ENCODE data around the gene SIX6.
"Not testable (repeated sequence)": the region's sequence is repeated elsewhere in the genome, so short reads cannot be mapped to it uniquely, and the experiment has no call there.

The SIX6 gene
- total RNA-seq = 0 to 0.07 (median 0) reads per million in 18 experiments

DNA sequence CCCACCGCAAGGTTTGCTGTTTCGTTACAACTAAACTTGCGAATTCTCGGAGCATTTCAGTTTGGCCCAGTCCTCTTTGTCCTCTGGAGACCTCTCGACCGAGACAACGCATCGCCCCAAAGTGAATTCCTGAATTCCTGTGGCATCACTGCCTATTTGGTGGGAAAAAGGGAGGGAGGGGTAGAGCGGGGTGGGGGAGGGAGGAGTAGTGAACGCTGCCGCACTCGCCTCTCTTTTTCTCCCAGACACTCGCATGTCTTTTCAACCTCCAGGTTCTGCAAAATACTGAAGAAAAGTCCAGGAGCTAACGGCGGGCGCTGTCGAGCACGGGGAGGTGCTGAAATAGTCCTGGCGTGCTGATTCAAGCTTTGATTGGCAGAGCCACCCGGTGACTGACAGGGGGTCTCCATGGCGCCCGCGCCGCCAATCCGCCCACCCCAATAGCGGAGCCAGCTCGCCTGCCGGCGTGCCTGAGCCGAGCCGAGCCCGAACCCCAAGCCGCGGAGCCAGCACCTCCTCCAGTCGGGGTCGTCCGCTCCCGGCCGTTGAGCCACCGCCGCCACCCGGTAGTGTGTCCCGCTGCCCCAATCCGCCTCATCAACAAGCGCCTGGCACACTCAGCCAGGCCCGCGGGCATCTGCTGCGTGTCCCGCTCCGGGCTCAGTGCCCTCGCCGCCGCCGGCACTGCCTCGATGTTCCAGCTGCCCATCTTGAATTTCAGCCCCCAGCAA is at the start of gene SIX6:
SIX6 (plus strand) TSS at position 440 of the 731 bp plus-strand sequence; CDS start at position 693, 253 bp downstream.
- no peak for DNase-seq

DNA sequence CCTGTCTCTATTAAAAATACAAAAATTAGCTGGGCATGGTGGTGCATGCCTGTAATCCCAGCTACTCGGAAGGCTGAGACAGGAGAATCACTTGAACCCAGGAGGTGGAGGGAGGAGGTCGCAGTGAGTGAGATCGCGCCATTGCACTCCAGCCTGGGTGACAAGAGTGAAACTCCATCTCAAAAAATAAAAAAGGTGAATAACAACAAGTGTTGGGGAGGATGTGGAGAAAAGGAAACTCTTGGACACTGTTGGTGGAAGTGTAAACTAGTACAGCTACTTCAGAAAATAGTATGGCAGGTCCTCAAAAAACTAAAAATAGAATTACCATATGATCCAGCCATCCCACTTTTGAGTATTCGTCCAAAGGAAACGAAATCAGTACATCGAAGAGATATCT is 28.7 kb upstream of the SIX6 start:
- DNase-seq = not testable (repeated sequence)

DNA sequence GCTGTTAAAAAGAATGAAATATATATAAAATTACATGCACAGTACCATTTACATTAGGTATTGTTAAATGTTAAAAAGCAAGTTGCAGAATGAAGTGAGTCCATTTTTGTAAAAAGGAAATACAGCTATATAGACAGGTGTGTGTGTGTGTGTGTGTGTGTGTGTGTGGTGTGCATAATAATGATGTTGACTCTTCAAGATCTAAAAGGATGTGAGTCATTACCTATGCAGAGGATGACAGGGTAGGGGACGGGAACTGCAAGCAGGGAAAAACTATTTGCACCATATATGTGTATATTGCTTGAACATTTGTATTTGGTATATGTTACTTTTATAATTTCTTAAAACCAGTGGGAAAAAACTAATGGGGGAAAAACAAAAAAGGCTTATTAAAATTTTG is 26.2 kb upstream of the SIX6 start:
- DNase-seq = no peak

DNA sequence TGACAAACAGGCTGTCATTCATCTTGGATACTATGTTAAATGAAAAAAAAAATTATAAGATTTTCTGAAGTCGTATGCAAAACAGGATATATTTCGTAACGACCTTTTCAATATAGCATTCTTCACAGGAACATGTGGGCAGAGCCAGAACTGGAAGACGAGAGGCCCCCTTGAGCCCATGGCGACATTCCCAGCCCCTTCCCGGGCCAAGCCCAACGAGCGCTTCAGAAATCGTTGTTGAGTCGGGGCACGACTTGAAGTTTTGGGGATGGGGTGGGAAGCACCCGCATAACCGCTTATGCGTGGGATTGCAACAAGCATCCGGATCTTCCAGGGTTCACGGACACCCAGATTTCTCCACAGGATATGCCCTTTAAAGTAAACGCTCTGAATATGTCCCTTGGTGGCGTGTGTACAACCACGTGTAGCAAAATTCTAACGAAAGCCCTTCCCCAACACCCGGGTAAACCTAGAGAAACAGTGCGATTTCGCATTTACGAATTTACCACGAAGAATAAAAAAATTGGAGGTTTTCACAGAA is 23.8 kb upstream of the SIX6 start:
- DNase-seq = no peak

DNA sequence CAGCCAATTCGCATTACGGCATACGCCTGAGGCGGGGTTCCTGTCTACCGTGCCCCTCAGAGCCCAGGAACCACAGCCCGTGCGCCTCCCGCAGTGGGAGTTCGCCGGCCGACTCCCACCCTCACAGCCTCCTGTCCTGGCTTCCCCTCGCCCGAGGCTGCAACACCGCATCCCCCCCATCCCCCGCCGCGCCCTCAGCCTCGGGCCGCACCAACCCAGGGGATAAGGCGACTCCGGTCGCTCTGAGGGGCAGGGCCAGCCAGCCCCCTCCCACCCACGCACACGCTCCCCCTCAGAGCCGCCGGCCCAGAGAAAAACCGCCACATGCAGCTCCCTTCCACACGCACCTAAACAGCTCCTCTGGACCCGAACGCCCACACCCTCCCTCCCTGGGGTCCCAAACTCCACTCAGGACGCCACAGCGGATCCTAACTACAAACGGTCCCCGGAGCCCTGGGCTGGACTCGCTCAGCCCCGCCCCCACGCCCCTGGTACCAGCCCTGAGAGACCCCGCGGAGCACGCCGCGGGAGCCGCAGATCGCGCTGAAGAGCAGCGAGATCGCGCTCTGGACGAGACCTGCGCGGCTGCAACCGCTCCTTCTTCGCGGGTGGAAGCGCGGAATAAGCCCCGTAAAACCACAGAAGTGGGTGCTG is 23.2 kb upstream of the SIX6 start, which contains the start of gene C14orf39:
C14orf39 (minus strand) TSS at position 466 of the 654 bp plus-strand sequence. CDS start 985 bp downstream, outside the sequence.
- no peak for DNase-seq

DNA sequence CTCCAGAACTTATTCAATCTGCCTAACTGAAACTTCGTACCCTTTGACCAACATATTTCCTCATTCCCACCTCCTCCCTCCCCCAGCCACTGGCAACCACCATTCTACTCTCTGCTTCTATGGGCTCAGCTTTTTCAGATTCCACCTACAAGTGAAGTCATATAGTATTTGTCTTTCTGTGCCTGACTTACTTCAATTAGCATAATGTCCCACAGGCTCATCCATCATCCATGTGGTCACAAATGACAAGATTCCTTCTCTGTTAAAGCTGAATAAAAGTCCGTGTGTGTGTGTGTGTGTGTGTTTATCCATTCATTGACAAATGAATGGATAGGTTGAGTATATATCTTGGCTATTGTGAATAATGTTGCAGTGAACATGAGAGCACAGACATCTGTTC is 21.7 kb upstream of the SIX6 start:
- no peak for DNase-seq

DNA sequence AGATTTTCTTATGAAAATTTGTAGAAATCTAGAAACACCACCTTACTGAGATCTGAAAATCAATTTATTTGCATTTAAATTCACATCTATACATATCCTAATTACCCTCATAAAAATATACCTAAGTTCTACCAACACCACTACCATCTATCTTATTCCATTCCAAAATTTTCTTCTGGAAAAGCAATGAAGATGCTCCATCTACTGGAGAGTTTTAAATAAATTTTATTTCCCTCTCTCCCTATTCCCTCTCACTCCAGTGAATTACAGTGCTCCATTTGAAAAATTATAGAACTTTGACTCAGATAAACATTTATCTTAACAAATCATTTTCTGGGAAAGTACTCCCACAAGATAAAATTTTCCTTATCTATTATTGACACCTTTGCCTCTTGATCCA is 20.8 kb upstream of the SIX6 start:
- DNase-seq = no peak

DNA sequence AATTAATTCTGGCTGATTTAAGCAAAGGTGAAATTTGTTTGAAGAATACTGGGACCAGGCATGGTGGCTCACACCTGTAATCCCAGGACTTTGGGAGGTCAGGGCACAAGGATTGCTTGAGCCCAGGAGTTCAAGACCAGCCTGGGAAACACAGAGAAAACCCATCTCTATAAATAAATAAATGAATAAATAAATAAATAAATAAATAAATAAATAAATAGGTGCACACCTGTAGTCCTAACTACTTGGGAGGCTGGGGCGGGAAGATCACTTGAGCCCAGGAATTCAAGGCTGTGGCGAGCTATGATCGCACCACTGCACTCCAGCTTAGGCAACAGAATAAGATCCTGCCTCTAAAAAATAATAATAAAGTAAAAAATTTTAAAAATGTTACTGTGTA is 18.7 kb upstream of the SIX6 start:
- no peak for DNase-seq

DNA sequence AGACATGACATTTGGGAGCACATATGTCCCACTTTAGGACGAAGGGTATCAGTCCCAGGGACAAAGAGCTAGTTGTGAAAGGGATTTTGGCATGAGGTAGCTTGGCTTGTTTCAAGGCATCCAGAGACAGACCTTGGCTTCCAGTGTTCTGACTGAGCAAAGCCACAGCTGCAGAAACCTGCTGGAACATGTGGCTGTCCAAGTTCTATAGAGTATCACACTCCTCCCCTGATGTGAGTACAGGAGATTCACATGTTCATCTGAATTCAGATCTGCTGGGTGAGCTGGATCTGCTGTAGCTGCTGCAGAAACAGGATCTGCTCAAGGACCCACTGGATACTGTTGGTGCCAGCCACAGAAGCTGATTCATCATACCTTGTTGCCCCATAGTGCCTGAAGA is 13.0 kb upstream of the SIX6 start:
- DNase-seq = no peak

DNA sequence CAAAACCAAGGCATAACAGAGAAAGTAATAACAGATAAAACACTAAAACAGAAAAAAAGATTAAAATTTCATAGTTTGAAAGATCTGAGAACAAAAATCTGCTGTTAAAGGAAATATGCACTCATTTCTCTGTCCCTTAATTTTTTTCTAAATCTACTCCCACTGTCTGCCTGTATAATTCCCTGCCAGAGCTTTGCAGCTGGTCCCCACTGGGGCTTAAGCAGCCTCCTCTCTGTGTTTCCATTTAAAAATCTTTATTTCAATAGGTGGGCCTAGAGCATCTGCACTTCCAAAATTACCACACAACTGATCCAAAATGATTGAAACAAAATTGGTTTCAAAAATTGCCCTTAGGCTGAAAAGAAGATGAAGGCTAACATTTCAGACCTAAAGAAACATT is 6.4 kb upstream of the SIX6 start:
- DNase-seq = no peak

DNA sequence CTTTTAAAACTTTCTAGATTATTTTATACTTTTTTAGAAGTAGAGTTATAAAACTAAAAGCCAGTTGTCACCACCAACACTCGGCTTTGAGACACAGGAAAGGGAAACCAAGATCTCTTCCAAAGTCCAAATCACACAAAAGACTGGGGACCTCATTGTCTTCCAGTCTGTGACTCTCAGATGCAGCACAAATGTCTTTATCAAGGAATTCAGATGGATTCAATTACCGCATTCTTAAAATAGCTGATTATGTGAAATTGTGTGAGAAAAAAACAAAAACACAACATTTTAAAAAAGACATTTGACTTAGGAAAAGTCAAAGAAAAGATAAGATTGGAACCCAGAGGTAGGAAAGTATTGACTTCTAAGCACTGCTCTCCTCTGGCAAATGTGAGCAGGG is 3.5 kb upstream of the SIX6 start:
- DNase-seq = no peak

DNA sequence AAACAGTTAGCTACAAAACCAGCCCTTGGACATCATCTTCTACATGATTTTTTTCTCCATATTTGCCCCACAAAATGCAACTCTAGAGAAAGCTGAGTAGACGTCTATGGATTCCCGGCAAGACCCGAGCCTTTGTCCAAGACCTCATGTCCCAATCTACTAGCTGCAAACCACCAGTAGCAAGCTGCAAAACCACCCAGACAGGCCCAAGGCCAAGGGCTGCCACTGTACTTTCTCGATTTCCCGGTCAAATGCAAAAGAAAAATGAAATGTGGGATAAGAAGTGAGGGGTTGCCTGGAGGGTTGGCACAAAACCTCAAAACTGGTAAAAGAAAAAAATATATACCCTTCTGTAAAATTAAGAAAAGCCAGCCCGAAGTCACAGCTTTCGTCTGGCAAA is 2.9 kb upstream of the SIX6 start:
- DNase-seq = no peak

DNA sequence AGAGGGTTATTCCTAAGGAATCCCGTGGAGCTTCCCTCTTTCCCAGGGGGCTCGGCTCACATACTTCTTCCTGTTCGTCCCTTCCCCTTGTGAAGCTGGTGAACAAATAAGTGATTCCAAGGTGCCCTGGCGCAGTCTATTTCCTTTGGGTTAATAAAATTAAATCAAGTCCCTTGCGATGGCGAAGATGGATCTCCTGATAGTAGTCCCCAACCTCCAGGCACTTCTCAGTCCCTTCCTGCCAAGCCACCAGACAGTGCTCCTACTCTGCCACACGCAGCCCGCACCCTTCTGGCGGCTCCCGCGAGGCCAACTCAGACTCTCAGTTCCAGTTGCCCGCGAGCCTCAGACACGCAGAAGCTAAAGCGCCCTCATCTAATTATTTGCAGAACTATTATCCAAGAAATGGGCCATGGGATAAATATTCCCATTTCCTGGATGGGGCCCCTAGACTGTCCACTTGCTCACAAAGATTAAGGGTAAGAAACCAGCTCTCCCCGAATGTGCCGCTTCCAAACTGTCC is 2.4 kb upstream of the SIX6 start:
- DNase-seq = no peak

DNA sequence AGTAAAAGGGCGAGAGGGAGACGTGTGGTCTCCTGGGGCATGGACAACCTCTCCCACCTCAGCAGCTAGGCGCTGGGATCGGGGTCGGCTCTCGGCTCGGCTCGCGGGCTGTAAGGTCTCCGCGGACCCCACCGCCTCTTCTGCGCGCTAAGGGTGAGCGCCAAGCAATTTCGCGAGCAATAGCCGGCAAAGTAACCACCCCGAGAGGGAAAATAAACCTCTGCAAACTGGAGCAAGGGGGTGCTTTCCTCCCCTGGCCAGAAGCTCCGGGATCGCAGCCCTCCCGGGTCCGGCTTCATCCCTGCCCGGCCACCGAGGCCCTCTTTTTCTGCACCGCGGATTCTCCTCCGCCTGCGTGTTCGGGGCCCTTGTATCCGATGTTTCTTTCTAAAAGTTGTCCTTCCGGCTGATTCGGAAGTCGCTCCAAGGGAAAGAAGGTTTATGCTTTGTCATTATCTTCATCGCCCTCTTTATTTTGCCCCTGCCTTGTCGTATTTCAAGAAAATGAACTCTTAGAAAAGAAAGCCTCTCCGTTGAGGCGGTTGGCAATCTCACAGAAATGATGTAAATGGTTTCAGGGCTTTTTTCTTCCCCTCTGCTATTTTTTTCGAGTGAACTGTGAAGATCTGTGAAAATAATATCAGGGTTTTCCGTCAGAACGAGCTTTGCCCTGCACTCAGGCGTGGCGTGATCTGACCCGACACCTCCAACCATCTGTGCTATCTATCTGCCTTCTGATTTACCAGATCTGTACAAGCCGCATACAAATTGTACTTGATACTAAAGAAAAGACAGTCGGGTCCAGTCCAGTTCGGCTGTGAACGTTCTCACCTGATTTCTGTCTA is 1.7 kb upstream of the SIX6 start:
- DNase-seq = no peak

DNA sequence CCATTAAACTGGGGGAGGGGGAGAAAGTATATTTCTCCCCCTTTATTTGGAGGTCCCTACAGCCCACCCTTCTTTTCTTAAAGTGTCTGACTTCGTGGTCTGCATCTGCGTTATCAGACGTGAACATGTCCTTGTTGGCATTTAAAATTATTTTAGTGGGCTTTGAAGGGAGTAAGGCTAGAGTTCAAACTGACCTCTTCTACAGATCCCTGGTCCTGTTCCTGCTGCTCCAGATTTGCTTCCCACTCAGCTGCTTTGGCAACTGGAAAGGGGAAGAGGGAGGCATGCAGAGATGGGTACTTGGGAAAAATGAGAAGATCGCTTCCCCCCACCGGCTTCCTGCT is 611 bp upstream of the SIX6 start:
- no peak for DNase-seq

DNA sequence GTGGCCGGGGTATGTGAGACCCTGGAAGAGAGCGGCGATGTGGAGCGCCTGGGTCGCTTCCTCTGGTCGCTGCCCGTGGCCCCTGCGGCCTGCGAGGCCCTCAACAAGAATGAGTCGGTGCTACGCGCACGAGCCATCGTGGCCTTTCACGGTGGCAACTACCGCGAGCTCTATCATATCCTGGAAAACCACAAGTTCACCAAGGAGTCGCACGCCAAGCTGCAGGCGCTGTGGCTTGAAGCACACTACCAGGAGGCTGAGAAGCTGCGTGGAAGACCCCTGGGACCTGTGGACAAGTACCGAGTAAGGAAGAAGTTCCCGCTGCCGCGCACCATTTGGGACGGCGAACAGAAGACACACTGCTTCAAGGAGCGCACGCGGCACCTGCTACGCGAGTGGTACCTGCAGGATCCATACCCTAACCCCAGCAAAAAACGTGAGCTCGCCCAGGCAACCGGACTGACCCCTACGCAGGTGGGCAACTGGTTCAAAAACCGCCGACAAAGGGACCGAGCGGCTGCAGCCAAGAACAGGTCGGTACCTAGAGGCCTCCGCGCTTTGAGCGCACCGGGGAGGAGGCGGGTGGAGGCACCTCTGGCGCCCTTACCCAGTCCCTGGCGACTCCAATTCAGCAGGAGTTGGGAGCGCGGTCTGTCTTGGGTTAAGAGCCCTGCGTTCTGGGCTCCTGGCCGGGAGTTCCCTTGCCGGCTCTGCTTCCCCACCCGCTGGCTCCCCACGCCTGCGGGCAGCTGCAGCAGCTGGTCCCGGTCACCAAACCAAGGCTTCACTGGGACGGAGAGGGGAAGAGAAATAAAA is 700 bp downstream of the SIX6 start:
- DNase-seq = no peak

DNA sequence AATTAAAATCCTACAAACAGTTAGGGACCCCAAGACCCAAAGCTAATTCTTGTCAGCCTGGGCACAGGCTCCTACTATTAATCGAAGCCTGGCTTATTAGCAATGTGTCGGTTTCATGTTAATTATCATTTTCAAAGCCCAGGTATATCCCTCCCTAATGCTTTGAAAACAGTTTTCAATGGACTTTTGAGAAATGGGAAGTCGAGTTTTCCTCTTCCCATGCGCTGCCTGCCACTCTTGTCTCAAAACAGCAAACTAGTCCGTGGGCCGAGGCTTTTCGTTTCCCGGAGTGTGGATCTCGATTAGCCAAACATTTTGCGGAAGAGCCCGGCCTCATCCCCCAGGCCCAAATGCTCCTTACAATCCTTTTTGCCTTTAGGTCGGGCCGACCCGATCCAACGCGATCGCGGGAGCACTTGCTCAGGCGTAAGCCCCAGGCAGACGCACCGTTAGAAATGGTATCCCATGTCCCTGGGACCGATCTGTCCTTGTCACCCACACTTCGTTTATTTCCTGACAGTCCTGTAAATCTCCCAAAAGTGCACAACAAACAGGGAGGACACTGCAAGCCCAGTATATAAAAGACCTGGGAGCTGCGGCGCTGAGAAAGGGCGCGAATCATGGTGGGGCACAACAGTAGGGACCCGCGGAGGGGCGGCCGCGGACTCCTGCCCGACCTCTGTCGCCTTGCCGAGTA is 1.5 kb downstream of the SIX6 start:
- no peak for DNase-seq

DNA sequence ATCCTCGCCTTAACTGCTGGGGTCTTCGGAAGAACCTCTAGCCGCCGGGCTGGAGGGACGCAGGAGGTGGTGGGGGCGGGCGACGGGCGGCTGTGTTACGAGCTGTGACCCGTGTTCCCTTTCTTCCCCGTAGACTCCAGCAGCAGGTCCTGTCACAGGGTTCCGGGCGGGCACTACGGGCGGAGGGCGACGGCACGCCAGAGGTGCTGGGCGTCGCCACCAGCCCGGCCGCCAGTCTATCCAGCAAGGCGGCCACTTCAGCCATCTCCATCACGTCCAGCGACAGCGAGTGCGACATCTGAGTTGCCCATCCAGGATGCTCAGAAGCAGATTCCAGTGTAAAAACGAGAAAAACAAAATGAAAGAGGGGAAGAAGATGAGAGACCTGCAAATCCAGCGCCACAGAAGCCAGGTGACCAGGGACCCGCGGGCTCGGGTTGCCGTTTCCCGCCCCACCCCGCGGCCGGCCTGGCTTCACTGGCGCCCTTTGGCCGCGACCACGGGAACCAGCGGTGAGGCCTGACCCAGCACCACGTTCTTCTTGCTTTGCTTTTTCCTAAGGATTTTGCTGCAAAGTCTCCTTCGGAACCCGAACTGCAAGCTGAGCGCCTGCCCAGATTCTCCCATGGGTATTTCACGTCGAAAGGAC is 2.1 kb downstream of the SIX6 start:
- no peak for DNase-seq

DNA sequence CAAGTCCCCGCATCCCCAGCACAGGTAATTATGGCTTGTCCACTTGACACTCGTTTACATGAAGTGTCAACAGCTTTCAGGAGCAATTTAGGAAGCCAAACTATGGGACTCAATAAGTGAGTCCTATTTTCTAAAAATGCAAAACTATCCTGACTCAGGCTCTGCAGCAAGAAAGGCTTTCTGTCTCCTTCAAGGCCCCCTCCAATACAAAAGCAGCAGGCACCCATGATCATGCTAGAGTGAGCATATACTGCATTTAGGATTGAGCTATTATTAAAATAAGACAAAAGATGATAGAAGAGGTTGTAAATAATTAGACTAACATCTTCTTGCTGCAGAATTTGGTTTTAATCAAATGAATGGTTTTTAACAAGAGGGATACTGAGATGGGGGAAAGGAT is 3.2 kb downstream of the SIX6 start:
- DNase-seq = no peak

DNA sequence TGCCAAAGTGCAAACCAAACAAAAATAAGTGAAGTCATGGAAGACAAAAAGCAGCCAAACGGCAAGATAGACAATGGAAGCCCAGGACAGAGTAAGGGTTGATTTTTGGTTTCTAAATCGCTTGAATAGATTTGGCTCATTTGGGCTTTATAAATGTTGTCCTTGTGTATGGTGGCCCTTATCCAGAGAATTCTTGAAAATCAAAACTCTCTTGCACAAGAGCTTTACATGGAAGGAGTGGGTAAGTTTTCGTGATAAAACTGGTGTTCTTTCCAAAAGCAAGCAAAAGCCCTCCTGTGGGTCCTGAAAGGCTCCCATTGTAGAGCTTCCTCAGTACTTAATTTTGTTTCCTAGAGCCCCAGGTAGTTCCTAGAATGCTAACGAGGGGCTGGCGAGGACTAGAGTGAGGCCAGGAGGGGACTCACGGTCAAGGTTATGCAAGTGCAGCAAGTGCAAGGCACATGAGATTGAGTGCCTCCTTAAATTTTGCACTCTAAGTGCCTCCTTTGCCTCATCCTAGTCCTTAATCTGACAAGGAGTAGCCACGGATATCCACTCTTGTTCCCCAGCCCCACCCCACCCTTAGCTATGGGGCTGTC is 4.1 kb downstream of the SIX6 start:
- no peak for DNase-seq

DNA sequence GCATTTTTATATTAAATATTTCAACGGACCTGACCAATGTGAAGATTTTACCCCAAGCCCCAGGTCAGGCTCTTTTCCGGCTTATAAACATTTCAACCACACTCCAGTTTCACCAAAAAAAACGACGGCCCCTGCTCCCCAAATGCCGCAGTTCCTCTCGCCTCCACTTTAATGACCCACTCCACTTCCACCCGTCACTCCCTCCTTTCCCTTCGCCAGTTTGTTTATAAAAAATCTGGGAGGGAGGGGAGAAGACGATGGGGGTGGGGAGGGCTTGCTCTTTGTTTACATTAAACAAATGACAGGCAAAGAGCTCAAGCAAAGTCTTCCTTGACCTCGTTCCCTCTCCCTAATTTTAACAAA is 5.4 kb downstream of the SIX6 start:
- DNase-seq = no peak

All from inflammatory macrophage (primary cell).